ENCODE measurements around the gene CERK.
A peak's percentile ranks its signal among the peaks of the same experiment; 100 is the strongest.

CERK gene

GRCh38 chr22:46740910-46741780 is 3.1 kb upstream of the CERK start:
- POLR2A ChIA-PET: interaction anchor here (0.5 to 2.3 kb wide), 4 partner anchors 8 to 33 kb away, joined by 4 to 15 read pairs (median 5); partner anchors contain the start of gene TBC1D22A
- TF ChIP-seq SCRT1 (tag by site-specific recombination; IDR thresholded peaks at IDR 0.05; ENCODE audit: borderline replicate concordance) (peak; percentile 84; the same call in 1 of the 2 replicates), ZFP3 (tag by site-specific recombination; IDR thresholded peaks at IDR 0.05; ENCODE audit: low read depth) (no peak), ZNF670 (tag by site-specific recombination; IDR thresholded peaks at IDR 0.05; ENCODE audit: low read depth) (no peak), INSM2 (tag by site-specific recombination; IDR thresholded peaks at IDR 0.05) (no peak), SCRT2 (tag by site-specific recombination; IDR thresholded peaks at IDR 0.05) (peak; percentile 90)
- no peak overlapping the region for H3K4me3 ChIP-seq (ENCODE audit: low read depth, low read length)
- peaks cover 16% of the 10 kb centered on the region for H3K4me1 ChIP-seq (ENCODE audit: control insufficient read depth, insufficient read depth, low read length)
- H3K27ac ChIP-seq (ENCODE audit: extremely low read depth, low read depth, low read length): no peak overlapping the region
- CTCF ChIA-PET: interaction anchor here (1.0 to 5.7 kb wide), 5 partner anchors 17 to 178 kb away, joined by 4 to 32 read pairs (median 5); partner anchors contain the start of gene TBC1D22A
- H3K9me3 ChIP-seq (ENCODE audit: control insufficient read depth, insufficient read depth, low read depth, low read length): no peaks in the 10 kb centered on the region
- no peaks in the 10 kb centered on the region for H3K36me3 ChIP-seq (ENCODE audit: control insufficient read depth in 2 of 2, insufficient read depth in 1 of 2, low read length in 2 of 2)

- Histone ChIP-seq H3K4me3 (ENCODE audit: low read depth, low read length) (no peak overlapping the region; the same call in 1 of the 2 replicates), H3K36me3 (ENCODE audit: control insufficient read depth in 2 of 2, insufficient read depth in 1 of 2, low read length in 2 of 2) (no peaks in the 10 kb centered on the region), H3K4me1 (ENCODE audit: control insufficient read depth, insufficient read depth, low read length) (peaks cover 35% of the 10 kb centered on the region), H3K9me3 (ENCODE audit: control insufficient read depth, insufficient read depth, low read depth, low read length) (no peaks in the 10 kb centered on the region), H3K27ac (ENCODE audit: extremely low read depth, low read depth, low read length) (peak overlapping the region; percentile 75)
- POLR2A ChIA-PET: interaction anchor here (0.6 to 2.4 kb wide), 5 partner anchors 9 to 178 kb away, joined by 3 to 9 read pairs (median 4); partner anchors contain the start of gene TBC1D22A
- CTCF ChIA-PET: interaction anchor here (0.7 to 5.7 kb wide), 10 partner anchors 8 to 1572 kb away, joined by 3 to 32 read pairs (median 3); partner anchors contain the start of gene TBC1D22A
- TF ChIP-seq ZNF335 (tag by site-specific recombination; conservative IDR thresholded peaks at IDR 0.05): peak; percentile 18; the same call in 1 of the 2 replicates
- TF ChIP-seq ZNF324 (tag by site-specific recombination; IDR thresholded peaks at IDR 0.05): no peak
- TF ChIP-seq ZNF146 (tag by site-specific recombination; IDR thresholded peaks at IDR 0.05): no peak
- no peak for TF ChIP-seq ZNF580 (tag by site-specific recombination; IDR thresholded peaks at IDR 0.05)
- TF ChIP-seq ZBTB8A (tag by site-specific recombination; IDR thresholded peaks at IDR 0.05): 0 out of 2 replicates have a peak, but pooled peaks have one; percentile 5
- no peak for TF ChIP-seq WT1 (tag by site-specific recombination; IDR thresholded peaks at IDR 0.05)
- TF ChIP-seq KLF1 (tag by site-specific recombination; IDR thresholded peaks at IDR 0.05): peak; percentile 64; the same call in 1 of the 2 replicates
- TF ChIP-seq PRDM2 (tag by site-specific recombination; IDR thresholded peaks at IDR 0.05; ENCODE audit: borderline replicate concordance): no peak
- peak; percentile 46; the same call in 1 of the 2 replicates for TF ChIP-seq KLF17 (tag by site-specific recombination; IDR thresholded peaks at IDR 0.05)
- peak; percentile 49; the same call in 1 of the 2 replicates for TF ChIP-seq ZSCAN30 (tag by site-specific recombination; IDR thresholded peaks at IDR 0.05)
- TF ChIP-seq ZNF510 (tag by site-specific recombination; IDR thresholded peaks at IDR 0.05; ENCODE audit: insufficient replicate concordance): no peak
- TF ChIP-seq ZBTB20 (tag by site-specific recombination; IDR thresholded peaks at IDR 0.05): peak; percentile 84
- TF ChIP-seq ZNF133 (tag by site-specific recombination; IDR thresholded peaks at IDR 0.05): no peak
- no peak for TF ChIP-seq ZNF350 (tag by site-specific recombination; IDR thresholded peaks at IDR 0.05)
- TF ChIP-seq ZNF701 (tag by site-specific recombination; IDR thresholded peaks at IDR 0.05): no peak
- TF ChIP-seq ZNF785 (tag by site-specific recombination; IDR thresholded peaks at IDR 0.05): no peak
These were observed 1.2 kb upstream of the CERK start for GRCh38 chr22:46739094-46739870.

Data from HEK293 (cell line).